Left renal pelvis (tissue), 4 donors: ENCODE measurements around the gene BMPER. TPM values are rescaled to one million over a fixed set of nuclear protein-coding genes. Genes with fewer than 3 reads are reported as not detected.

Experiments used
- DNase-seq, 4 donors: peaks; one replicate each; pipeline ENCODE4 v3.0.0-alpha.2; 2013; ENCODE audit warnings: low read depth in 4 of 4, low spot score in 3 of 4
- polyA plus RNA-seq, 4 donors: library from polyadenylated mRNA; unstranded; fragments of 120-200 nt; gene quantifications; one replicate each; pipeline ENCODE4 v1.2.1, GENCODE V29; 2013; ENCODE audit not compliant: insufficient read length in 4 of 4

The BMPER gene
- polyA plus RNA-seq, 4 donors = 20.8 to 53.0 (median 25.2) TPM

- no peak for DNase-seq
Measured at GRCh38 chr7:33887266-33887975, 17.9 kb upstream of the BMPER start.

GRCh38 chr7:33888166-33888565, 17.2 kb upstream of the BMPER start:
- no peak for DNase-seq

- no peak for DNase-seq
Measured at GRCh38 chr7:33892945-33893344, 12.4 kb upstream of the BMPER start.

GRCh38 chr7:33893377-33893776, 12.0 kb upstream of the BMPER start:
- no peak for DNase-seq

- peak; percentile 54 to 76 (median 59) for DNase-seq
Measured at GRCh38 chr7:33895025-33895804, 10.1 kb upstream of the BMPER start.

GRCh38 chr7:33900501-33900900, 4.8 kb upstream of the BMPER start:
- DNase-seq = no peak

- no peak for DNase-seq
Measured at GRCh38 chr7:33901199-33901598, 4.1 kb upstream of the BMPER start.

- no peak for DNase-seq
Measured at GRCh38 chr7:33901847-33902246, 3.5 kb upstream of the BMPER start.

- DNase-seq = no peak
Measured at GRCh38 chr7:33902746-33903145, 2.6 kb upstream of the BMPER start.

GRCh38 chr7:33903791-33904680, 1.3 kb upstream of the BMPER start:
- DNase-seq = peak in 3 of 4 donors; percentile 20 to 44 (median 37)

GRCh38 chr7:33904681-33905388, 504 bp upstream of the BMPER start:
- peak; percentile 14 to 42 (median 34) for DNase-seq

- no peak for DNase-seq
Measured at GRCh38 chr7:33906697-33907096, 1.4 kb downstream of the BMPER start.

- no peak for DNase-seq
Measured at GRCh38 chr7:33907625-33908024, 2.3 kb downstream of the BMPER start.

GRCh38 chr7:33909318-33909717, 4.0 kb downstream of the BMPER start:
- no peak for DNase-seq

GRCh38 chr7:33909755-33910154, 4.4 kb downstream of the BMPER start:
- DNase-seq = no peak

- DNase-seq = no peak
Measured at GRCh38 chr7:33910756-33911155, 5.4 kb downstream of the BMPER start.

- no peak for DNase-seq
Measured at GRCh38 chr7:33916357-33917081, 11.2 kb downstream of the BMPER start.

GRCh38 chr7:33917661-33918060, 12.3 kb downstream of the BMPER start:
- DNase-seq = no peak

GRCh38 chr7:33918438-33919143, 13.3 kb downstream of the BMPER start:
- DNase-seq = no peak
